GM19467 (cell line): Measurements from ENCODE around the gene AP4B1.
"Not testable (repeated sequence)": the region's sequence is repeated elsewhere in the genome, so short reads cannot be mapped to it uniquely, and the experiment has no call there.

Experiments
- ATAC-seq: cut with Tn5 transposase; IDR thresholded peaks from one replicate; pipeline ENCODE4 v1.9.1; 2021; ENCODE audit warnings: mild to moderate bottlenecking, moderate library complexity; ENCODE audit not compliant: unreplicated experiment

AP4B1 gene

DNA sequence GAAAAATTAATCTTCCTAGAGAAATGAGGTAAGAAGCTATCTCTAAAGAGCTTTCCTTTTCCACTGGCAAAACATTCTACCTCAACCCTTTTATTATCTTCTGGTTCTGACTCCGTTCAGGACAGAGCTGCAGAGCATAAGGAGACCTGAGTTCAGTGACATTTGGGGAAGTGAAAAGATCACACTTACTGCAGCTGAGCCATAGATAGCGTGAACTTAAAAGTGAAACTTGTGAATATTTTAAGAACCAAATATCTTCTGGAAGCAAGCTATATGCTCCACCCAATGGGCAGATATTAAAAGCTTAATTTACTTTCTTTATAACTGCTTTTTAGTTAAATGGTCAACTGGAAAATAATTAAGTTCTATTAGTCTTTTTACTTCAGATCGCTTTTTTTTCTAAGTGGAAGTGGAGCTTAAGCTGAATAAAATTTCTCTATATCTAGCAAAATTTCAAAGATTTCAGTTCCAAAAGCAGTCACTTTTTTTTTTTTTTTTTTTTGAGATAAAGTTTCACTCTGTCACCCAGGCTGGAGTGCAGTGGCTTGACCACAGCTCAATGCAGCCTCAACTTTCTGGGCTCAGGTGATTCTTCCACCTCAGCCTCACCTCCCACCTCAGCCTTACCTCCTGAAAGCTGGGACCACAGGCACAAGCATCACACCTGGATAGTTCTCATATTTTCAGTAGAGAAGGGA, 45.0 kb downstream of the AP4B1 start:
- ATAC-seq = peak; percentile 84

DNA sequence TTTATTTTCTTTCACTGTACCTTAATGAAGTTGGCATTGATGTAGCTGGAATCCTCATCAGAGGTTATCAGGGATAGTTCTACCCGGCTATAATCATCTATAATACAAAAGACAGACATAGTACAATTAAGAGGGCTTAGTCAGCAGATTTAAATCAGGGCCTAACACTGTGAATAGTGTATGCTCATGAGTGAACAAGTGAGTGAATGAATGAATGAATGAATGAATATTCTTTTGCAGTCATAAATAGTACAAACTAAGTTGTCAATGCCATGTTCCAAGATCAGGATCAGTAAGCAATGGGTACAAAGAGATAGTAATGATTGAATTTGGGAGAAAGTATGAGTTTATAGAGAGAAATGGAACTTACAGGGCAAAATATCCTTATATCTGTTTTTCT, 45.6 kb downstream of the AP4B1 start:
- no peak for ATAC-seq

DNA sequence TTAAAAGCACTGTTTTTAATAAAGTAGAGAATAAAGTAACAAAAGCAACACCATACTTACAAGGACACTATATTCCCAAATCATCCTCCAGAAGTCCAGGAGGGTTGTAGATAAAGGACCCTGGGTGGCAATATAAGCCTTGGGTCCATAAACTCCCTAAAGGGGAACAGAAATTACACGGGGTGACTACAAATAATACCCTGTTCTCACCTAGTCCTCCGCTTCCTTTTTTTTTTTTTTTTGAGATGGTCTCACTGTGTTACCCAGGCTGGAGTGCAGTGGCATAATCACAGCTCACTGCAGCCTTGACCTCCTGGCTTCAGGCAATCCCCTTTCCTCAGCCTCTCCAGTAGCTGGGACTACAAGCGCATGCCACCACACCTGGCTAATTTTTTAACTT, 46.2 kb downstream of the AP4B1 start:
- ATAC-seq = peak; percentile 35

DNA sequence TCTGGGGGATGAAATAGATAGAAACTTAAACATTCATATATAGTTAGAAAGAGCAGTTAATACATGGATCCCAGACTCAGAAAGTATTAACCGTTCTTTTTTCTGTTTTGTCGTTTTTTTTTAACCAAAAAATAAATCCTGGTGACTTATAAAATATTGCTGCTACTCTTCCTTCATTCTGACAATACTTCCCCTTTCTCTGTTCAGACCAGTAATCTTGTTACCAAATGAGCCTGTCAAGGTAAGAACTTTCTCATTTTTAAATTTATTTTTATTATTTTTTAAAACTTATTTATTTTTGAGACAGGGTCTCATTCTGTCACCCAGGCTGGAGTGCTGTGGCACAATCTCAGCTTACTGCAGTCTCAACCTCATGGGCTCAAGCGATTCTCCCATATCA, 46.8 kb downstream of the AP4B1 start:
- no peak for ATAC-seq

DNA sequence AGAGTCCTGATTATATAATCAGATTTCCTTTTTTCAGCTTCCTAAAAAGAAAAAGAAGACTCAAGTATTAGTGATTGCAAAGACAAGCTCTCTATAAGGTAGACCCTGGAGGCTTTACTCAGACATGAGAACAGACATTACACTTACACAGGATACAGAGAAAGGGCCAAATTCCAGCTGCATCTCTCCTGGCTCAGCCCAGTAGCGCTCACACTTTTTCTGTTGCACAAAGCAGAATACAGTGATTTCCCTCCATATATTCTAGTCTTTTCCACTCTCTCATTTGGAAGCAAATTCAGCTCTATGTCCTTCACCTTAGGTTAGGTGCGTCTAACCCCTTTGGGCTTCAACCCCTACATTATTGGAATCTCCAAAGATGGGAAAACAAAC, 48.2 kb downstream of the AP4B1 start:
- ATAC-seq = no peak

DNA sequence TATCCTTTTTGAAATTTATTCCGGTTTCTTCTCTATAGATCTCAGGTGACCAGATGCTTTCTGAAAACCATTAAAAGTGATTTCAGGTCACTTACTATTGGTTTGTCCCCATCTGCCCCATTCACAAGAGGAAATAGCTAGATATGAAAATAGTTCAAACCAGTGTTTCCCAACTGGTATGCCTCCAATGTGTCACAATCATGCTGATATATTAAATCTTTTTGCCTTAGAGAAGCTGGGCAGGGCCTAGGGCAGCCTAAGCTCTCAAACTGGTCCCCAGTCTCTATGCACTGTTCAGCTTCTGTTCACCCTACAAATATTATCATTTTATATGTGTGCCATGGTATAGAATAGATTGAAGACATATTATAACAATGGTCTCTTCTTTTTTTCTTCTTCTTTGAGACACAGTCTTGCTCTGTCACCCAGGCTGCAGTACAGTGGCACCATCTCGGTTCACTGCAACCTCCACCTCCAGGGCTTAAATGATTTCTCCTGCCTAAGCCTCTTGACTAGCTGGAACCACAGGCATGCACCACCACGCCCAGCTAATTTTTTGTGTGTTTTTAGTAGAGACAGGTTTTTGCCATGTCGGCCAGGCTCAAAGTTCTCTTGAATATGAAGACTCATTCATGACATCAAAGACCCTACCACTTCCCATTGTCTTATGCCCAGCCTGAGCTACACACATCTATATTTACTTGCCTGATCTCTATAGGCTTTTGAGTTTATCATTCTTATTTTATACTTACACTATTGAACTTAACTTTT, 48.8 kb downstream of the AP4B1 start:
- ATAC-seq = no peak

DNA sequence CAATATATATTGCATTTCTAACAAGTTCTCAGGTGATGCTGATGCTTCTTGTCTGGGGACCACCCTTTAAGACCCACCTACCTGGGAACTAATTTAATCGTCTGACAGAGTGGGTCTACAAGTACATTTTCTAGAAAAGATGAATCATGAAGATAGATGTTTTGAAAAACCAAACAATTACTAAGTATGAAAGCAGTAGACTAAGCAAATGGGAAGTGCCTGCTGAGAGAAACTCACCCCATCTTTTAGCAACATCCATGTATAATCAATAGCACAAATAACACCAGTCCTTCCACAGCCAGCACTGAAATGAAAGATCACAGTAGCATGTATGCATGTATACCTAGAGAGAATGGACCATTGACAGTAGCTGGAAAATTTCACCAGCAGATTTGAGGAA, 50.4 kb downstream of the AP4B1 start:
- ATAC-seq = no peak

DNA sequence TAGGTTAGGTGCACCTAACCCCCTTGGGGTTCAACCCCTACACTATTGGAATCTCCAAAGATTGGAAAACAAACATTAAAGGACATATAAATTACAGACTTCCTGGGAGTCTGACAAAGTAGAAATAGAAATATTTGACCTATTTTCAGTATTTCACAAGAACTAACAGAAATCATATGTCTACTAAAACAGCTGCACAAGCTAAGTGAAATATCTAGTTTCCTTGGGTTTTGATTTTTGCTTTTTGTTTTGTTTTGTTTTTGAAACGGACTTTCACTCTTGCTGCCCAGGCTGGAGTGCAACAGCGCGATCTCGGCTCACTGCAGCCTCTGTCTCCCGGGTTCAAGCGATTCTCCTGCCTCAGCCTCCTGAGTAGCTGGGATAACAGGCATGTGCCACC, 51.9 kb downstream of the AP4B1 start:
- ATAC-seq = not testable (repeated sequence)

DNA sequence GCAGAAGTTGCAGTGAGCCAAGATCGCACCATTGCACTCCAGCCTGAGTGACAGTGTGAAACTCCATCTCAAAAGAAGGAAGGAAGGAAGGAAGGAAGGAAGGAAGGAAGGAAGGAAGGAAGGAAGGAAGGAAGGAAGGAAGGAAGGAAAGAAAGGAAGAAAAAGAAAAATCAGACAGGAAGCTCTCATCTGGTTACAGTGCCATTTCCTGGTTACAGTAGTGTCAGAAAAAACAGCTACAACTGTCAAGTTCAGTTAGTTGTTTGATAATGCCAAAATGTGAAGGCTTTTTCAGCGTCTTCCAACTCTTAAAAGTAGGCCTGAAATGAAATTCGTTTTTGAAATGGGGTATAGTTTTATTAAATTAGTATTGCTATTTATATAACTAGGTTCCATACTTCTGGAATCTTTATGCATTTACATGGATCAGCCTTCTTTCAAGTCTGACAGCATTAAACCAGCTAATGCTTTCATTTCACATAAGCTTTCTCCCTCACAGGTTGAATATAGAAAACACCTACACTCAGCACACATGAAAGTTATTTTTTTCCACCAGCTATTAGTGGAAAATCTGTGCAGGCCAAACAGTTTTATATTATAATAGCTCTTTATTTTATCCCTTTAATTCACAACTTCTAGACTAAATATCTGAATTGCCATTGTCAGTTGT, 54.3 kb downstream of the AP4B1 start:
- ATAC-seq = no peak

DNA sequence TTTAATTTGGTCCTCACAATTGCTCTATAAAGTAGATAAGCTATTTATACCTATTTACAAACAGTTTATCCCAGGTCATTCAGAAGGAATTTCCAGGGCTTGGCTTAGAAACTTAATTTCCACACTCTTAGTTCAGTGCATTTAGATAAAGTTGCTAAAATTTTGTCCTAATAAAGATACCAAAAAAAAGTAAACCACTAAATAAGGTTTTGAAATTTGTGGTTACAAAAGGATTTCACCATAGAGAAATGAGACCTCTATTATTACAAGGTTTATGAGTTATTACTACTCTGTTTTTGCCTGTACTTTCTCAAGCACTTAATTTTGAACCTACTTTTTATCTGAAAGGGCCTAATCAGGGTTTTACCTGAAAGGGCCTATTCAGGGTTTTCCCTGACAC, 55.5 kb downstream of the AP4B1 start:
- ATAC-seq = no peak

DNA sequence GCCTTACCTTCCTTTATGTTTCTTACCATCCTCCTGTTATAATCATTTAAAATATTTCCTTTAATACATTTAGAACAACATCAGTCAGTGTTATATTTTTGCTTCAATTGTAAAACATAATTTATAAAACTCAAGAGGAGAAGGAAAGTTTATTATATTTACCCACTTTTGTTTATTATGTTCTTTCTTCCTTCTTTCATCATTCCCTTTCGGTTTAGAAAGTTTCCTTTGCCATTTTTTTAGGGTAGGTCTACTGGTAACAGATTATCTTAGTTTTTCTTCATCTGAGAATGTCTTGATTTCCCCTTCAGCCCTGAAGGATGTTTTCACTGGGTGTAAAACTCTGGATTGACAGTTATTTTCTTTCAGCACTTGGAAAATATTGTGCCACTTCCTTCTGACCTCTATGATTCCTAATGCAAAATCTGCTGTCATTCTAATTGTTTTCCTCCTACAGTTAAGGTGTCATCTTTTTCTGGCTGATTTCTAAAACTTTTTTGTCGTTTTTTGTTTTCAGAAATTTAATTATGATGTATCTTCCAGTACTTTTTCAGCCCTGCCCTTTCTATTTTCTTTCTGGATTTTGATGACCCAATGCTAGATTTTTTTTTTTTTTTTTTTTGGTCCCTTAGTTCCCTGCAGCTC, 58.1 kb downstream of the AP4B1 start:
- ATAC-seq = no peak
